OCI-LY7 (cell line): ENCODE data around the gene DIPK1B. TPM values are rescaled to one million over a fixed set of nuclear protein-coding genes. Genes with fewer than 3 reads are reported as not detected.

Experiments
- Bru-seq: library from RNA; stranded (reverse); fragments of 400-500 nt; gene quantifications from one replicate; lab custom pipeline; 2021; lab: Mats Ljungman, UMichigan
- BruChase-seq, 2 experiments: library from RNA; stranded (reverse); fragments of 400-500 nt; gene quantifications; one replicate each; lab custom pipeline; 2021; lab: Mats Ljungman, UMichigan
- BruUV-seq: library from RNA; stranded (reverse); fragments of 400-500 nt; replicated peaks from 2 replicates; lab custom pipeline; 2021; lab: Mats Ljungman, UMichigan
- CTCF ChIA-PET: fragments of 300-600 bp; sonication (Branson Sonifier 250); formaldehyde crosslinking; loops from one replicate; lab custom pipeline; 2022; ENCODE audit warnings: antibody characterized with exemption; ENCODE audit not compliant: unreplicated experiment; lab: Charles Lee
- POLR2A ChIA-PET: fragments of 300-600 bp; sonication (Branson Sonifier 250); formaldehyde crosslinking; loops from one replicate; lab custom pipeline; 2022; ENCODE audit warnings: antibody characterized with exemption; lab: Charles Lee
- DNase-seq: peaks from one replicate; pipeline ENCODE4 v3.0.0-alpha.2; 2015; ENCODE audit warnings: low spot score
- H2AFZ ChIP-seq: fragments of 200-600 bp; sonication (generic), shearing (Covaris generic); 2 replicates; pipeline ENCODE4 v1.6.1; 2014; ENCODE audit warnings: mild to moderate bottlenecking, antibody characterized with exemption, low read length, moderate library complexity
- H3K27ac ChIP-seq: fragments of 200-600 bp; sonication (generic); 2 replicates; pipeline ENCODE4 v1.5.1; 2014; ENCODE audit warnings: mixed run types, low read depth, mild to moderate bottlenecking, moderate library complexity, low read length, inconsistent platforms; ENCODE audit not compliant: poor library complexity, severe bottlenecking
- H3K36me3 ChIP-seq: fragments of 200-600 bp; sonication (generic); 2 replicates; pipeline ENCODE4 v1.6.1; 2014; ENCODE audit warnings: mild to moderate bottlenecking, antibody characterized with exemption, low read length, moderate library complexity, mixed read lengths; ENCODE audit not compliant: insufficient read depth
- H3K4me1 ChIP-seq: fragments of 200-600 bp; sonication (generic); 2 replicates; pipeline ENCODE4 v1.5.1; 2014; ENCODE audit warnings: mild to moderate bottlenecking, low read length; ENCODE audit not compliant: insufficient read depth, poor library complexity, severe bottlenecking
- H3K4me2 ChIP-seq: fragments of 200-600 bp; sonication (generic); 2 replicates; pipeline ENCODE4 v1.6.1; 2014; ENCODE audit warnings: mild to moderate bottlenecking, low read length
- H3K4me3 ChIP-seq: fragments of 200-600 bp; sonication (generic); 2 replicates; pipeline ENCODE4 v1.5.1; 2014; ENCODE audit warnings: mild to moderate bottlenecking, low read depth, low read length; ENCODE audit not compliant: poor library complexity, severe bottlenecking
- H3K79me2 ChIP-seq: fragments of 200-600 bp; sonication (generic); 2 replicates; pipeline ENCODE4 v1.6.1; 2016; ENCODE audit warnings: low read depth, mild to moderate bottlenecking, low read length, moderate library complexity, mixed read lengths; ENCODE audit not compliant: insufficient read depth
- H3K9me2 ChIP-seq: fragments of 200-600 bp; sonication (generic); 2 replicates; pipeline ENCODE4 v1.6.1; 2016; ENCODE audit warnings: mild to moderate bottlenecking, low read length, mixed read lengths; ENCODE audit not compliant: insufficient read depth
- H3K9me3 ChIP-seq: fragments of 200-600 bp; sonication (generic); 2 replicates; pipeline ENCODE4 v1.6.1; 2014; ENCODE audit warnings: mild to moderate bottlenecking, mixed run types, low read length, mixed read lengths
- H4K20me1 ChIP-seq: fragments of 200-600 bp; sonication (generic); 2 replicates; pipeline ENCODE4 v1.6.1; 2014; ENCODE audit warnings: mild to moderate bottlenecking, antibody characterized with exemption, low read length, moderate library complexity, mixed read lengths; ENCODE audit not compliant: insufficient read depth
- CTCF ChIP-seq: fragments of 200-600 bp; sonication (generic); conservative IDR thresholded peaks from 2 replicates; pipeline ENCODE4 v1.5.1; 2014; ENCODE audit warnings: mild to moderate bottlenecking, antibody characterized with exemption, low read length, moderate library complexity, mixed read lengths
- EZH2phosphoT487 ChIP-seq: fragments of 200-600 bp; sonication (generic); IDR thresholded peaks from 2 replicates; pipeline ENCODE4 v1.6.1; 2018; ENCODE audit warnings: low read depth, borderline replicate concordance, mild to moderate bottlenecking, mixed run types, antibody characterized with exemption, low read length, moderate library complexity, mixed read lengths
- intact Hi-C: fragments of 100-400 bp; cut with micrococcal nuclease; formaldehyde crosslinking; loops from one replicate; pipeline ENCODE4 v1.10.0; 2022; ENCODE audit not compliant: unreplicated experiment
- long read RNA-seq: library from polyadenylated mRNA; stranded (forward); transcript quantifications from one replicate; pipeline ENCODE4 v2.0.0, GENCODE V29; 2022
- total RNA-seq, 2 experiments: library from RNA; depleted of rRNA in 1 of 2; stranded (reverse); fragments of >200 nt in 1 of 2; shearing (Covaris generic) in 1 of 2; gene quantifications; 2 replicates each; pipeline ENCODE4 v1.2.3, GENCODE V29; 2014 to 2022

DIPK1B gene
- total RNA-seq (2014; rRNA removed; shearing (Covaris generic)) (13.3 and 13.9 TPM in 2 replicates), total RNA-seq (2022) (0.30 and 0.74 TPM in 2 replicates), Bru-seq, nascent RNA (percentile 16 among the genes with signal in this experiment), BruChase-seq, experiment 1, labeled RNA remaining after a 6-hour chase (percentile 9 among the genes with signal in this experiment), BruChase-seq, experiment 2, labeled RNA remaining after a 2-hour chase (percentile 23 among the genes with signal in this experiment)
- long read RNA-seq, partial matches to known transcripts: 0 of 3 reads
- long read RNA-seq, other reads (novel, unspliced or antisense): 0 of 3 reads

- POLR2A ChIA-PET: no interaction called here
- no peaks in the 10 kb centered on the region for H4K20me1 ChIP-seq
- H3K9me3 ChIP-seq: no peaks in the 10 kb centered on the region
- peak within 1 kb of the TSS; percentile 74 for H3K4me2 ChIP-seq
- no peaks in the 10 kb centered on the region for H3K36me3 ChIP-seq
- no peaks in the 10 kb centered on the region for H3K9me2 ChIP-seq
- BruUV-seq: no TSS peak
- H3K4me3 ChIP-seq: peak within 1 kb of the TSS; percentile 77
- peak; percentile 62 for DNase-seq
- no peaks in the 10 kb centered on the region for H3K79me2 ChIP-seq
- TF ChIP-seq EZH2phosphoT487 (no peak), CTCF (no peak)
- intact Hi-C loops: no loop called here
- H3K27ac ChIP-seq: no peak within 1 kb of the TSS
- no peak within 1 kb of the TSS for H2AFZ ChIP-seq
- CTCF ChIA-PET: interaction anchor here (0.6 kb wide), 1 partner anchor 21 kb away, joined by 3 read pairs; no protein-coding TSS in a partner anchor
- peaks cover 9% of the 10 kb centered on the region for H3K4me1 ChIP-seq
Observed at GRCh38 chr9:136711751-136712689, at the start of gene DIPK1B. Gene DIPK1B (plus strand): TSS chr9:136712572. CDS start chr9:136712666, 94 bp downstream.

GRCh38 chr9:136662656-136663581 lies 49.5 kb upstream of the DIPK1B start, which contains the start of gene EGFL7:
Gene EGFL7 (plus strand): TSS chr9:136662916. CDS start chr9:136668283, 5,367 bp downstream.
- H4K20me1 ChIP-seq: no peaks in the 10 kb centered on the region
- H3K79me2 ChIP-seq: no peaks in the 10 kb centered on the region
- H3K27ac ChIP-seq: no peak within 1 kb of the TSS
- no peak within 1 kb of the TSS for H3K4me2 ChIP-seq
- TF ChIP-seq CTCF (no peak), EZH2phosphoT487 (no peak)
- ChIA-PET POLR2A (no interaction called here), CTCF (no interaction called here)
- H2AFZ ChIP-seq: no peak within 1 kb of the TSS
- H3K4me3 ChIP-seq: no peak within 1 kb of the TSS
- intact Hi-C loops: no loop called here
- no TSS peak for BruUV-seq
- DNase-seq: no peak
- H3K36me3 ChIP-seq: no peaks in the 10 kb centered on the region
- no peaks in the 10 kb centered on the region for H3K9me2 ChIP-seq
- H3K9me3 ChIP-seq: no peaks in the 10 kb centered on the region
- no peaks in the 10 kb centered on the region for H3K4me1 ChIP-seq
